Neural cell (in vitro differentiated cells): Measurements from ENCODE around the gene RBM38.
"Not testable (repeated sequence)": the region's sequence is repeated elsewhere in the genome, so short reads cannot be mapped to it uniquely, and the experiment has no call there.

Experiments
- EP300 ChIP-seq: fragments of 450-650 bp; conservative IDR thresholded peaks from 2 replicates; pipeline ENCODE4 v1.6.1; 2014; ENCODE audit warnings: antibody characterized with exemption, mild to moderate bottlenecking, moderate library complexity; ENCODE audit not compliant: poor library complexity, severe bottlenecking
- EZH2 ChIP-seq: fragments of 200-600, 300-800 bp; shearing (Covaris generic), sonication (generic); IDR thresholded peaks from 2 replicates; pipeline ENCODE4 v1.6.1; 2014; ENCODE audit warnings: antibody characterized with exemption, low read length, borderline replicate concordance, mild to moderate bottlenecking; ENCODE audit not compliant: insufficient read depth, poor library complexity, severe bottlenecking
- POLR2AphosphoS5 ChIP-seq: IDR thresholded peaks from 2 replicates; pipeline ENCODE4 v1.6.1; 2012
- RAD21 ChIP-seq: fragments of 450-650 bp; conservative IDR thresholded peaks from 2 replicates; pipeline ENCODE4 v1.6.1; 2014; ENCODE audit warnings: antibody characterized with exemption, mild to moderate bottlenecking, moderate library complexity
- SMC3 ChIP-seq: fragments of 450-650 bp; conservative IDR thresholded peaks from 2 replicates; pipeline ENCODE4 v1.6.1; 2014; ENCODE audit warnings: antibody characterized with exemption, mild to moderate bottlenecking, moderate library complexity; ENCODE audit not compliant: poor library complexity
- TAF1 ChIP-seq: IDR thresholded peaks from 2 replicates; pipeline ENCODE4 v1.6.1; 2012; ENCODE audit warnings: low read depth
- TF ChIP-seq, protein P1 (sequence below): fragments of 450-650 bp; IDR thresholded peaks from 2 replicates; pipeline ENCODE4 v1.5.1; 2014; ENCODE audit warnings: antibody characterized with exemption, mild to moderate bottlenecking, moderate library complexity; ENCODE audit not compliant: poor library complexity, severe bottlenecking

- TF ChIP-seq EZH2, POLR2AphosphoS5, TAF1, EP300, RAD21, SMC3: not testable (repeated sequence)
- TF ChIP-seq, protein P1, sequence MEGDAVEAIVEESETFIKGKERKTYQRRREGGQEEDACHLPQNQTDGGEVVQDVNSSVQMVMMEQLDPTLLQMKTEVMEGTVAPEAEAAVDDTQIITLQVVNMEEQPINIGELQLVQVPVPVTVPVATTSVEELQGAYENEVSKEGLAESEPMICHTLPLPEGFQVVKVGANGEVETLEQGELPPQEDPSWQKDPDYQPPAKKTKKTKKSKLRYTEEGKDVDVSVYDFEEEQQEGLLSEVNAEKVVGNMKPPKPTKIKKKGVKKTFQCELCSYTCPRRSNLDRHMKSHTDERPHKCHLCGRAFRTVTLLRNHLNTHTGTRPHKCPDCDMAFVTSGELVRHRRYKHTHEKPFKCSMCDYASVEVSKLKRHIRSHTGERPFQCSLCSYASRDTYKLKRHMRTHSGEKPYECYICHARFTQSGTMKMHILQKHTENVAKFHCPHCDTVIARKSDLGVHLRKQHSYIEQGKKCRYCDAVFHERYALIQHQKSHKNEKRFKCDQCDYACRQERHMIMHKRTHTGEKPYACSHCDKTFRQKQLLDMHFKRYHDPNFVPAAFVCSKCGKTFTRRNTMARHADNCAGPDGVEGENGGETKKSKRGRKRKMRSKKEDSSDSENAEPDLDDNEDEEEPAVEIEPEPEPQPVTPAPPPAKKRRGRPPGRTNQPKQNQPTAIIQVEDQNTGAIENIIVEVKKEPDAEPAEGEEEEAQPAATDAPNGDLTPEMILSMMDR = not testable (repeated sequence)
Measured at GRCh38 chr20:57350726-57351041, 40.5 kb upstream of the RBM38 start.
